Activated CD4-positive, alpha-beta T cell treated with anti-CD3 and anti-CD28 coated beads for 24 hours (primary cell): ENCODE results near the gene CCL8.

Experiments
- DNase-seq, 2 donors: peaks; one replicate each; pipeline ENCODE4 v3.0.0-alpha.2; 2020; ENCODE audit warnings: low read depth in 2 of 2

Gene CCL8

DNA sequence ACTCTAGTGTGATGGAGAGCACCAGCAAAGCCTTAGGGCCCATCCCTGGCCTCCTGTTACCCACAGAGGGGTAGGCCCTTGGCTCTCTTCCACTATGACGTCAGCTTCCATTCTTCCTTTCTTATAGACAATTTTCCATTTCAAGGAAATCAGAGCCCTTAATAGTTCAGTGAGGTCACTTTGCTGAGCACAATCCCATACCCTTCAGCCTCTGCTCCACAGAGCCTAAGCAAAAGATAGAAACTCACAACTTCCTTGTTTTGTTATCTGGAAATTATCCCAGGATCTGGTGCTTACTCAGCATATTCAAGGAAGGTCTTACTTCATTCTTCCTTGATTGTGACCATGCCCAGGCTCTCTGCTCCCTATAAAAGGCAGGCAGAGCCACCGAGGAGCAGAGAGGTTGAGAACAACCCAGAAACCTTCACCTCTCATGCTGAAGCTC, at the start of gene CCL8:
Gene CCL8, plus strand, starts transcription at position 397 of the 445 bp plus-strand sequence. CDS start 67 bp downstream, outside the sequence.
- no peak for DNase-seq

DNA sequence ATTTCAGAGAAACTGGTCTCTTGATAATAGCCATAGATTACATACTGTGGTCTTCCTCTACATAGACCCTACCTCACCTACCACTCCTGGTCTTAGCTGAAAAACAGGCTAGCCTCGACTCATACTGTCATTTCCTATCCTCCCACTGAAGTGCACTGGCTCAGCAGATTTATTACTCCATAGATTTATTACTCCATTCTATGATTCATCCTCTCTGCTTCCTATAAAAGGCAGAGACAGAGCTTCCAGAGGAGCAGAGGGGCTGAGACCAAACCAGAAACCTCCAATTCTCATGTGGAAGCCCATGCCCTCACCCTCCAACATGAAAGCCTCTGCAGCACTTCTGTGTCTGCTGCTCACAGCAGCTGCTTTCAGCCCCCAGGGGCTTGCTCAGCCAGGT, 49.3 kb upstream of the CCL8 start, which contains the start of gene CCL7:
Gene CCL7, plus strand, starts transcription at position 253 of the 400 bp plus-strand sequence. Its CDS starts 70 bp downstream, at position 323.
- no peak for DNase-seq

GRCh38 chr17:34275881-34276280, 43.4 kb upstream of the CCL8 start:
- DNase-seq, result no peak

- no peak for DNase-seq
These were observed 42.4 kb upstream of the CCL8 start for GRCh38 chr17:34276826-34277225.

GRCh38 chr17:34283571-34283970, 35.7 kb upstream of the CCL8 start:
- no peak for DNase-seq

DNA sequence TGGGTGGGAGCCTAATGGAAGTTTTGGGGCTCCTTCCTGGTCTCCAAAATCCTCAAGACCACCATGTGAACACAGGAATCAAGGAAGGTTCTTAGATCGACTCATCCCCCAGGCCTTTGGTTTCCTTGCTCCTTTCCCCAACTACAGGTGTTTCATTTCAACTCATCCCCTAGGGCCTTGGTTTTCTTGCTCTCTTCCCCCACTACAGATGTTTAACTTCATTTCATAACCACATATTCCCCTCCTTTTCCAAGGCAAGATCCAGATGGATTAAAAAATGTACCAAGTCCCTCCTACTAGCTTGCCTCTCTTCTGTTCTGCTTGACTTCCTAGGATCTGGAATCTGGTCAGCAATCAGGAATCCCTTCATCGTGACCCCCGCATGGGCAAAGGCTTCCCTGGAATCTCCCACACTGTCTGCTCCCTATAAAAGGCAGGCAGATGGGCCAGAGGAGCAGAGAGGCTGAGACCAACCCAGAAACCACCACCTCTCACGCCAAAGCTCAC, 33.9 kb upstream of the CCL8 start, which contains the start of gene CCL11:
Gene CCL11, plus strand, starts transcription at position 457 of the 507 bp plus-strand sequence. CDS start 67 bp downstream, outside the sequence.
- DNase-seq, result no peak

GRCh38 chr17:34287875-34288274, 31.4 kb upstream of the CCL8 start:
- no peak for DNase-seq

GRCh38 chr17:34290586-34290985, 28.6 kb upstream of the CCL8 start:
- DNase-seq, result no peak

- DNase-seq, result no peak
These were observed 27.4 kb upstream of the CCL8 start for GRCh38 chr17:34291721-34292348.

- no peak for DNase-seq
These were observed 20.2 kb upstream of the CCL8 start for GRCh38 chr17:34299027-34299426.

DNA sequence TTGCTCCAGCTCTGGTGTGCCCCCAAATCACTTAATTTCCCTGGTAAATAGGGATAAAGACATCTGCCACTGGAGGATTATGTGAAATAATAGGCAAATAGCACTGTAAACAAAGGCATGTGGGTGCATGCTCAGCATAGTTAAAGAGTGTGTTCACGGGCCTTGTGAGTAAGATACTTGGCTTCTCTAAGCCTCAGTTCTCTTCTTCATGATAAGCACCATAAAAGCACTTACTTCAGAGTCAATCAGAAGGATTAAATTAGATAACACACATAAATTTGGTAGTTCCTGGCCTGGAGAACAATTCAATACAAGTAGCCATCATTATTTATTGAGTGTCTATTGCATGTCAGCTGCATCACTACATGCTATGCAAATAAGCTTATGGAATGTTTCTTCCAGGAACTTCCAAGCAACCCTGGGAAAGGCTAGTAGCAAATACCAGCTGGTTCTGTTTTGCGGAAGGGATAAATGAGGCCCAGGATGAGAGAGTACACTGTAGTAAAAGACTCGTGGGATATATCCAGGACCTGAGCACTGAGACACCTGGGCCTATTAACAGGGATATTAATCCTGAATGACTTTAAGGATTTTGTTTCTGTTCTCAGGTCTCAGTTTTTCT, 19.2 kb upstream of the CCL8 start:
- DNase-seq, result no peak

GRCh38 chr17:34300652-34301370, 18.4 kb upstream of the CCL8 start:
- no peak for DNase-seq

- DNase-seq, result no peak
These were observed 17.2 kb upstream of the CCL8 start for GRCh38 chr17:34301986-34302385.

DNA sequence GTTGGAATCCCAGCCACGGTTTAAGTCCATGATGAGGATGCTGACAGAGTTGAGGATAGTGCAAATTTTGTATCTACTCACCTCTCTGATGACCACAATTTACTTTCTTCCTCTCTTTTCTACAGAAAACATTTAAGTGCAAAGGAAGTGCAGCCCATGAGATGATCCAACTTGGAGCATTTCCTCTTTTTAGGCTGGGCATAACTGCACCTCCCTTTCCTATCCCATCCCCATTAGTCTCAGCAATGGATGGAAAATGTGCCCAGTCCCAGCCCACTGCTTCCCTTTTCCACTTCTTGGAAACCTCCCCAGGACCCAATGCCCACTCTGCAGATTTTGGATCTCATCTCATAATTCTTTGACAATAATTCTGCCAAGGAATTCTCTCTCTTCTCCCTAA, 16.6 kb upstream of the CCL8 start:
- no peak for DNase-seq

DNA sequence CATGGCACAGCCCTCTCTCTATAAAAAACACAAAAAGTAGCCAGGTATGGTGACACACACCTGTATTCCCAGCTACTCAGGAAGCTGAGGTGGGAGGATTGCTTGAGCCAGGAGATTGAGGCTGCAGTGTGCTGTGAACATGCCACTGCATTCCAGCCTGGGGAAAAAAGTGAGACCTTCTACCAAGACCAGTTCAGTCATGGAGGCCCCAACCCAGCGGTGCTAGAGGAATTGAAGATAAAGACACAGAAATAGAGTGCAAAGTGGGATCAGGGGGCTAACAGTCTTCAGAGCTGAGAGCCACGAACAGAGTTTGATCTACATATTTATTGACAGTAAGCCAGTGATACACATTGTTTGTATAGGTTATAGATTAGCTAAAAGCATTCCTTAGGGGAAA, 15.6 kb upstream of the CCL8 start:
- no peak for DNase-seq

GRCh38 chr17:34305061-34305460, 14.2 kb upstream of the CCL8 start:
- no peak for DNase-seq

DNA sequence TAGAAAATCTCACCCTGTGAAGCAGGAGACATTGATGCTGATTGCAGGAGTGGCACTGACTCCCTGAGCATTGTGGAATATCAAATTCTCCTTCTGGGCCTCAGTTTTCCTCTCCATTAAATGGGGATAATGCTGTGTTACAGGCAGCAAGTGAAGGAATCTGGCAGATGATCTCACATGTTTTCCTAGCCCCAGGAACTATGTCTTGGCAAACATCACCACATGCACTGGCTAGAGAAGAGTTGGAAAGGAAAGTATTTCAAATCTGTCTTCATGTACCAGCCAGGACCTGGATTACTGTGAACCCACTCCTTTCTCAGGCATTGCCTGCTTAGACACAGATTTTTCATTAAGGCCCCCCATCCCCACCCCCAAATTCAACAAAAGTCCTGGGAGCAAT, 13.6 kb upstream of the CCL8 start:
- no peak for DNase-seq

DNA sequence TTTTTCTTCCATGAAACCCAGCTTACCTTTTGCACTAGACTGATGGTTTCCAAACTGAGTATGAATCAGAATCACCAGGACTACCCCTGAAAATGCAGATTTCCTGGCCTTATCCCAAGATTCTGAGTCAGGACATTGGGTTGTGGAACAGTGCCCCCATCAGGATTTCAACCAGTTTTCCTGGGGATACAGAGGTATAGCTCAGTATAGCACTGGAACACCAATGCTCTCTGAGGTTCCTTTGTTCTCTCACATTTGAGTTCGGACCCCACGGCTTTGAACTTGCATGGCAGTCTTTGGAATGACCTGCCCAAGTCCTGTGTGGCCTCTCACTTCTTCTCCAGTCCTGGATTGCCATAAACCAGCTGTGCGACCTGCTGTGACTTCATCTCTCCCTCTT, 12.8 kb upstream of the CCL8 start:
- no peak for DNase-seq

- no peak for DNase-seq
These were observed 12.1 kb upstream of the CCL8 start for GRCh38 chr17:34307110-34307509.

GRCh38 chr17:34308371-34308770, 10.9 kb upstream of the CCL8 start:
- no peak for DNase-seq

DNA sequence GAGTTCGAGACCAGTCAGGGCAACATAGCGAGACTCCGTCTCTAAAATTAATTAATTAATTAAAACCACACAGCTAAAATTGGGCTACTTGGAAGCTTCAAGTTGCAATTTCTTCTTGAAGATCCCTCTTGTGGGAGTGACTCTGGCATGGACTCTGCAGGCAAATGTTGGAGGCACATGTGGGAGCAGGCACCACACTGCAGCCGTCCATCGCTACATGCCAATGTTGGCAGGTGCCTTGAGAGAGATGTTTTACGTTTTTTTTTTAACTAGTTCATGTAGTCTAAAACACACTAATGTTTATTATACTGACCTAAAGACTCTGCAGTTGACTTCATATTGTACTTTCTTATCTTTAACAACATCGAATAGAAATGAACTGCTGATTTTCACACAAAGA, 7.9 kb upstream of the CCL8 start:
- DNase-seq, result no peak

DNA sequence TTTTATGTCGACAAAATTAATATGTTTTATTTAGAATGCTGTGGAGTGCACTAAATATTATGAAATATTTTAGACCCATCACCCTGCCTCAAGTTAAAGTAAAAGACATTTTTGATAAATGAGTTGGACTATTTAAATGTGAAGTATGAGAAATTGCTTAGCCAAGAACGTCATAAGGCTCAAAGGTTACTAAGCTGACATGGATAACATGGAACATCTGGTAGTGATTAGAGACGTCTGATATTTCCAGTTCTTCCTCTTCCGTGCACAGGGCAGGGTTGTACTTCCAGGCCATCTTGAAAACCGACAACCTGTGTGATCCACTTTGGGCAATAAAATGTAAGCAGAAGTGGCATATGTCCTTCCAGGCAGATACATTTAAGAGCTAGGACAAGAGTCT, 7.2 kb upstream of the CCL8 start:
- DNase-seq, result no peak

- no peak for DNase-seq
These were observed 6.1 kb upstream of the CCL8 start for GRCh38 chr17:34313164-34313563.
